Left lung (tissue), 10 donors: ENCODE results near the gene RAB27B. TPM values are rescaled to one million over a fixed set of nuclear protein-coding genes. Genes with fewer than 3 reads are reported as not detected.
"Not testable (repeated sequence)": the region's sequence is repeated elsewhere in the genome, so short reads cannot be mapped to it uniquely, and the experiment has no call there.

Experiments
- ATAC-seq: fragments of 200-7000 bp; cut with Tn5 transposase; one replicate; pipeline ENCODE4 v1.9.1; 2020; ENCODE audit warnings: moderate library complexity
- DNase-seq, 4 donors: peaks; one replicate each; pipeline ENCODE4 v3.0.0-alpha.2; 2013 to 2020
- H3K27ac ChIP-seq, 2 donors: fragments of 200-600 bp; sonication (generic) in 1 of 2; one replicate each; pipeline versions ENCODE4 v1.5.0 to v1.8.0; 2020 to 2021
- H3K27me3 ChIP-seq, 2 donors: fragments of 200-600 bp; sonication (generic) in 1 of 2; one replicate each; pipeline versions ENCODE4 v1.5.0 to v1.8.0; 2020 to 2021
- H3K36me3 ChIP-seq, 2 donors: fragments of 200-600 bp; sonication (generic) in 1 of 2; one replicate each; pipeline versions ENCODE4 v1.5.0 to v1.8.0; 2020 to 2021
- H3K4me1 ChIP-seq, 2 donors: fragments of 200-600 bp; one replicate each; pipeline ENCODE4 v1.8.0; 2021
- H3K4me3 ChIP-seq, 2 donors: fragments of 200-600 bp; sonication (generic) in 1 of 2; one replicate each; pipeline versions ENCODE4 v1.5.0 to v1.8.0; 2020 to 2021; ENCODE audit warnings: mild to moderate bottlenecking in 1 of 2
- H3K9me3 ChIP-seq, 2 donors: fragments of 200-600 bp; sonication (generic) in 1 of 2; one replicate each; pipeline versions ENCODE4 v1.5.0 to v1.8.0; 2020 to 2021
- CTCF ChIP-seq, 2 donors: fragments of 200-600 bp; sonication (generic) in 1 of 2; IDR thresholded peaks; one replicate each; pipeline versions ENCODE4 v1.5.0 to v1.8.0; 2021; ENCODE audit warnings: antibody characterized with exemption in 2 of 2
- intact Hi-C, 2 donors: fragments of 100-400 bp; cut with DNase I; formaldehyde crosslinking; loops; one replicate each; pipeline versions ENCODE4 v1.11.2 to v1.14.2; 2022
- polyA plus RNA-seq, 6 donors: library from polyadenylated mRNA; unstranded; fragments of 120-200 nt; gene quantifications; one replicate each; pipeline ENCODE4 v1.2.1, GENCODE V29; 2013; ENCODE audit not compliant: insufficient read length in 6 of 6
- total RNA-seq, 2 donors: library from RNA; stranded (reverse); fragmentation: NEBNext Ultra II Directional; extraction: Animal tissue kit (Norgen Biotek cat#: 25700); gene quantifications; one replicate each; pipeline ENCODE4 v1.2.1, GENCODE V29; 2021
- donor health status: DM: no; HTN: yes; CAD: no.
- donor health status: DM: no; HTN: no; CAD: no.

RAB27B gene
- total and polyA plus RNA-seq, 8 donors = 7.4 to 66.6 (median 10.5) TPM

GRCh38 chr18:54812885-54813284, 15.4 kb upstream of the RAB27B start:
- no peak for ATAC-seq
- H3K9me3 ChIP-seq = no peaks in the 10 kb centered on the region
- H3K4me3 ChIP-seq = no peak overlapping the region
- H3K36me3 ChIP-seq = no peaks in the 10 kb centered on the region
- intact Hi-C loops = no loop called here
- H3K27ac ChIP-seq = no peak overlapping the region
- H3K27me3 ChIP-seq = no peaks in the 10 kb centered on the region
- no peak for TF ChIP-seq CTCF (IDR thresholded peaks at IDR 0.05)
- H3K4me1 ChIP-seq = no peaks in the 10 kb centered on the region
- no peak for DNase-seq

- DNase-seq (no peak), ATAC-seq (no peak)
- TF ChIP-seq CTCF (IDR thresholded peaks at IDR 0.05) = no peak
- Histone ChIP-seq H3K4me3 (no peak overlapping the region), H3K4me1 (no peaks in the 10 kb centered on the region), H3K9me3 (no peaks in the 10 kb centered on the region), H3K36me3 (no peaks in the 10 kb centered on the region), H3K27me3 (no peaks in the 10 kb centered on the region), H3K27ac (no peak overlapping the region)
- intact Hi-C loops = no loop called here
These were observed 15.0 kb upstream of the RAB27B start for GRCh38 chr18:54813305-54813704.

GRCh38 chr18:54813977-54814565, 14.2 kb upstream of the RAB27B start:
- Histone ChIP-seq H3K27ac (no peak overlapping the region), H3K4me3 (no peak overlapping the region), H3K27me3 (no peaks in the 10 kb centered on the region), H3K36me3 (no peaks in the 10 kb centered on the region), H3K4me1 (no peaks in the 10 kb centered on the region), H3K9me3 (no peaks in the 10 kb centered on the region)
- intact Hi-C loops = no loop called here
- no peak for DNase-seq
- no peak for TF ChIP-seq CTCF (IDR thresholded peaks at IDR 0.05)
- ATAC-seq = no peak

GRCh38 chr18:54815086-54815485, 13.2 kb upstream of the RAB27B start:
- H3K27ac ChIP-seq = no peak overlapping the region
- no peaks in the 10 kb centered on the region for H3K27me3 ChIP-seq
- no peaks in the 10 kb centered on the region for H3K4me1 ChIP-seq
- intact Hi-C loops = no loop called here
- no peak overlapping the region for H3K4me3 ChIP-seq
- H3K36me3 ChIP-seq = no peaks in the 10 kb centered on the region
- TF ChIP-seq CTCF (IDR thresholded peaks at IDR 0.05) = no peak
- no peaks in the 10 kb centered on the region for H3K9me3 ChIP-seq
- no peak for ATAC-seq
- no peak for DNase-seq

GRCh38 chr18:54820785-54821275, 7.4 kb upstream of the RAB27B start:
- H3K4me3 ChIP-seq, H3K27me3 ChIP-seq, H3K4me1 ChIP-seq, DNase-seq, ATAC-seq, H3K36me3 ChIP-seq, H3K9me3 ChIP-seq, H3K27ac ChIP-seq, intact Hi-C loops: not testable (repeated sequence)
